ENCODE data around the gene RPL7A.
"Not testable (repeated sequence)": the region's sequence is repeated elsewhere in the genome, so short reads cannot be mapped to it uniquely, and the experiment has no call there.

RPL7A gene

DNA sequence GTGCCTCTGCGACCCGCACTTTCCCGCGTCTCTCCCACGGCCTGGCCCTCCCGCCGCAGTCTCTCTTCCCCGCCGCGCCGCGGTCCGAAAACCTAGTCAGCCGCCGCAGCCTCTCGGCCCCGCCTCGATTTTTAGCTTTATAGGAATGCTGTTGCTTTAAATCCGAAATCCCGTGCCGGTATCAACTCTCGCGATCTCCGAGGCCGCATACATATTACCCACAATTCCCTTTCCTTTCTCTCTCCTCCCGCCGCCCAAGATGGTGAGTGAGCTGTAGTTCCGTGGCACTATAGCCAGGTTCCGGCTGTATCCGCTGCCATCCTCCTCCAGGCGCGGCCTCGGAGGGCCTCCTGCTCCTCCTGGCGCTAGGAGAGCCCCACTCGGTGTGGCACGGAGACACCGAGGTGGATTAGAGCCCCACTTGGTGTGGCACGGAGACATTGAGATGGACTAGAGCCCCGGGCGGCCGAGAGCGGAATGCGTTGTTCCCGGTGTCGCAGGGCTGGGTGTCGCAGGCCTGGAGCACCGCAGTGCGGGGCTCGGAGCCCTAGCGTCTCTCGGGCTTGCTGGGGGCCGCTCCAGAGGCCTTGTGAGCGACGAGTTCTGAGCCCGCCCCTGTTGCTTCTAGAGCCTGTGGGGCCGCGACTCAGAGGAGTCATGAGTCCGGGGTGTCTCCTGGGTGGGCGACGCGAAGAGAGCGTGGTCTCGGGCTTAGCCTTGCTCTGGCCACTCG lies at the start of gene RPL7A, which contains the start of gene MED22:
Gene RPL7A, plus strand, starts transcription at position 234 of the 733 bp plus-strand sequence. Its CDS starts 26 bp downstream, at position 260.
Gene MED22, minus strand, starts transcription at position 147 of the 733 bp plus-strand sequence. CDS start 1,469 bp downstream, outside the sequence.
- DNase-seq, result peak; percentile 91

DNA sequence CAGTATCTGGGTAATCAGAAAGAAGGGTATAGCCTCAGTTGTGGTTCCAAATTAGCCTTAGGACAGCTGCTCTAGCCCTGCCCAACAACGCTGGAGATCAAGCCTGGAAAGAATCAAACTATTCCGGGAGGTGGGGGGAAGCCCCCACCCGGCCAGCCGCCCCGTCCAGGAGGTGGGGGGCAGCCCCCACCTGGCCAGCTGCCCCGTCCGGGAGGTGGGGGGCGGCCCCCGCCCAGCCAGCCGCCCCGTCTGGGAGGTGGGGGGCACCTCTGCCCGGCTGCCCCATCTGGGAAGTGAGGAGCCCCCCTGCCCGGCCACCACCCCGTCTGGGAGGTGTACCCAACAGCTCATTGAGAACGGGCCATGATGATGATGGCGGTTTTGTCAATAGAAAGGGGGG lies 48.0 kb upstream of the RPL7A start:
- DNase-seq, result not testable (repeated sequence)

DNA sequence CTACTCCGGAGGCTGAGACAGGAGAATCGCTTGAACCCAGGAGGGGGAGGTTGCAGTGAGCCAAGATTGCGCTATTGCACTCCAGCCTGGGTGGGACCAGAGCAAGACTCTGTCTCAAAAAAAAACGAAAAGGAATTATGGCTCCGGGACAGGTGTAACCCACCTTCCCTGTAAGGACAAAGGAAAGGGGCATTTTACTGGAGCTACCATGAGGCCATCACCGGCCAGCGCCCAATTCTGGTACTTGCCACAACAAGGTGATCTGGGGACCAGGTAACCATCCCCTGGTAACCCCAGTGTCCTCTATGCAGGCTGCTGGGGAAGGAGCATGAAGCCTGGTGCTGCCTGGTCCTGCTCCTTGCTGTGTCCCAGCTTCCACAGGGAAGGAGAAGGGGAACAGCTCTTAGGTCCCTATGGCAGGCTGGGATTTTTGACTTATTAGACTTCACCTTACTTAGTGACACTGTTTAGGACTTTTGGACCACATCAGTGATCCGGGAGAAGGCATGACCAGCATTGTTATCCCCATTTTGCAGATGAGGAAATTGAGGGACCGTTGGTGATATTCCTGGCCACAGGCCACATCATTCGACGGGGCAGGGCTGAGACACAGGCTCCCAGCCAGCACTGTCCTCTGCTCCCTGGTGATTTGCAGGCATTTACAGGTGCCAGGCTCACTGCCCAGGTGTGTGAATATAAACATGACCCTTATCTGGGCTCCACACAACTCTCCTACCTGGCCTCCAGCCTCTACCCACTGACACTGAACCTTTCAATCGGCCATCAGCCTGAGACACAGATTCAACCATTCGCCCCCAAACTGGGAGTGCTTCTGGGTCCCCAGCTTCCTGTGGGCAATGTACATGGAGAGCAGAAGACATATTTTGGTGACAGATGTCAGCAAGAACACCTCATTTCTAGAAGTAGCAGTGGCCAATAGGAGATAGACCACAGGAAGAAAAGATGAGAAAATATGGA lies 46.5 kb upstream of the RPL7A start:
- DNase-seq, result no peak

DNA sequence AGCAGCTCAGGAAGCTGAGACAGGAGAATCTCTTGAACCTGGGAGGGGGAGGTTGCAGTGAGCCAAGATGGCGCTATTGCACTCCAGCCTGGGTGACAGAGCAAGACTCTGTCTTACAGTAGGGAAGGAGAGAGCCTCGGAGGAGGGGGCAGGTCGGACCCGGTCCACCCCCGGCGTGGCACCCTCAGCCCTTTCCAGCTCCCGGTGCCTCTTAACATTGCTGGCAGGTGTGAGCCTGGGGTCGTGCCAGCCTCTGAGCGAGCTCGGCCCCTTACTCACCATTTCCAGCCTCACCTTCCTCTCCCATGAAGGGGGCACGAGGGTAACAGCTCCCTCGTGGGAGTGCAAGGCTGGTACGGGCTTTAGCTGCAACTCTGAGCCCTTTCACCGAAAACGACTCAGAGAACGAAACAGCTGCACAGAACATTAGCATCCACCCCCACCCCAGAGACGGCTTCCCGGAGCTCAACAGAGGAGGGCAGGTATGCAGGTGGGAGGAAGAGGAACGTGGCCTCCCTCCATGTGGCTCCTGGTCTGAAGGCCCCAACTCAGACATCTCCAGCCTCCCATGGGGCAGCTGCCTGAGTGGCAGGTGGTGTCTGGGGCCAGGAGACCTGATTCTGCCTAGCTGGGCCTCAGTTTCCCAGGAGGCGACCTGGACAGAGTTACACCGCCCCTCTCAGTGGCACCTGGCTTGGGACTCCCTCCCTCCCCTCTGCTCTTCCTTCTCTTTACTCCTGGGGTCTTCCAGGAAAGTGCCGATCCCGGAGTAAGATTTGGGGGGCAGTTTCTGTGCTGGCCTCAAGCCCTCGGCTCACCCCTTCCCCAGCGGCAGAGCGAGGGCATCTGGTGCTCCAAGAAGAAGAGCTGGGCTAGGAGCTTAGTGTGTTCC lies 44.5 kb upstream of the RPL7A start:
- no peak for DNase-seq

DNA sequence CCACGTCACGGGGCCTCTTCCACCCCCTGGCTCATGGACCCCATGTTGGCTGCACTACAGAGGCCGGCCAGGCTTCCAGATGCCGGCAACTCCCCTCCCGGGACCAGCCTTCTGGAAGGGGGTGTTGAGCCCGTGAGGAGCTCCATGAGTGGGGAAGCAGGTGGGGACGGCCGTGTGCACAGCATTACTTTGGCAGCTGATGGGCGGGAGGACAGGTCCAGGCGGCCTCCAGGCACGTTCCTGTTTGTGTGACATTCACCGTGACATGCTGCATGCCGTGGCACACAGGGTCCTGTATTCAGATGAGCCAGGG lies 43.9 kb upstream of the RPL7A start:
- no peak for DNase-seq

DNA sequence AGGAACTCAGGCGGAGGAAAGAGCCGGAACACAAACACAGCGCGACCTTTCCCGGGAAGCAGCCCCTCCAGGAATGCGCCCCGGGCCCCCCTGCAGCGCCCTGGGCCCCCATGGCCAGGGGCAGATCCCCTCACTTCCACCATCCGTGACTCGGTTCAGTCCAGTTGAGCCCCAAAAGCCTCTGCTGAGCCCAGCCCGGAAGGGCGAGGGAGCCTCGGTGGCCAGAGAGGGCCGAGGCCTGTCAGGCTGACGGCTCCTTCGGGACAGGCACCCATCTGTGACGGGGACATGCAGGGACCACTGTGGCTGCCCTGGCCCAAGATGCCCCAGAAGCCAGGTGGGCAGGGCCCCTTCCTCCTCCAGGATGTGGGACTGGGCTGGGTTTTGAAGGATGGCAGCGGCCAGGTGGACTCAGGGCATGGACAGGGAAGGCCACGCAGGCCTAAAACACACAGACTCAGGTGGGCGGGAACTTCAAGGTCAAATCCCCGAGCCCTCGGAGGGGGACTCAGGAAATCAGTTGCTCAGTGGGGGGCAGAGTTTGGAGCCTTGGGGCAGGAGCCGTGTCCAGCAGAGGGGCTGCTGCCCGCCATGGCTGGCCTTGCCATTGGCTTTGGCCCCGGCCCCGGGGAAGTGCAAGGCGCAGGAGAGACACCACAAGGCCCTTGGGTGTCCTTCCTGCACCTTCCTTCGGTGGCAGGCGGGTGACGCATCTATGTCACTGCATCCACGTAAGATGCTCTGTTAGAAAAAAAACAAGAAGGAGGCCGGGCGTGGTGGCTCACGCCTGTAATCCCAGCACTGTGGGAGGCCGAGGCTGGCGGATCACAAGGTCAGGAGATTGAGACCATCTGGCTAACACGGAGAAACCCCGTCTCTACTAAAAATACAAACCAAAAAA lies 43.3 kb upstream of the RPL7A start:
- no peak for DNase-seq

DNA sequence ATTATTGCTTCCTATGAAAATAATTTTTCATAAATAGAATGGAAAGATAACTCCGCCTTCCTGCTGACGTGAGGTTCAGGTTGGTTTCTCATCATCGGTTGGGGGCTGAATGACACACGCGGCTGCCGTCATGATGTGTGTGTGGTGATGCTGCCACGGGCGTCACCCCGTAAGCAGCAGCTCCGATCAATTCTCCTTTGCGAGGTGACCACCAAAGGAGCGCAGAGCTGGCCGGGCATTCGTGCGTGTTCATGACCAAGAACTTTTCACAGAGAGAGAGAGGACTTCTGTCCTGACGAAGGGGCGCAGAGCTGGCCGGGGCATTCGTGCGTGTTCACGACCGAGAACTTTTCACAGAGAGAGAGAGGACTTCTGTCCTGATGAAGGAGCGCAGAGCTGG lies 42.3 kb upstream of the RPL7A start:
- no peak for DNase-seq

DNA sequence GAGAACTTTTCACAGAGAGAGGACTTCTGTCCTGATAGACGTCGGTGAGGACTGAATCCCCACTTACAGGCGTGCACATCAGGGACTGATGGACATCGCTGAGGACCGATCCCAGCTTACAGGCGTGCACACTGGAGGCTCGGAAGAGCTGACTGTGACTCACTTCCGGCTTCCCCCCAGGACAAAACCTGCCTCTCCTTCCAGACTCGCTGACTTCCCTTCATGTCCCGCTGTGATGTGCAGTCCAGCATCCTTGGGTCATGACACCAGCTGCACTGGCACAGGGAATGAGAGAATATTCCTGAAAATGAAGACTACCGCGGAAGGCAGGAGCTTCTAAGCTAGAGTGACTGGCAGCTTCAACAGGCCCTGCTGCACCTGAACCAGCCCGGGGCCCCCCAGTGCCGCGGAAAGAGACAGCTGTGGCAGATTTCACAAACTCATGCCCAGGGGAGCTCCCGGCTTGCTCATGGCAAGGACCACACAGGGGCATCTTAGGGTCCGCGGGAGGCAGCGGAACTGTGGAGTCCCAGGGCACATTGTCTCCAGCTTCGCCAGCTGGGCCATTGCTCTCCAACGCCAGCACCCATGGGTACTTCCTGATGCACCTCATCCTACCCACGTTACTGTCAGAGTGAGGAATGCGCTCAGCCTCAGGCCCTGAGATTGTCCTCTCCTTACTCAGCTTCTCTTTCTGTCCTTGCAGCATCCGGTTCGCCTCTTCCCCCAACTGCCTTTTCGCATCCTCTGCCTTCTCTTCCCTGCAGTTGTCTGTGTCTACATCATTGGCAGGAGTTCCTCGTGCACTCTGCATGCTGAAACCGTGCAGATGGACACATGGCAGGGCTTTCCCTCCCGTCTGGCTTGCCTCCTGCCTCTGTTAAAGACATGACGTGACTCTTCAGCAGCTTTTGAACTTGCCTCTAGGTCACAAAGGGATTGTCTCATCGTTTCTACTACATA lies 41.5 kb upstream of the RPL7A start:
- no peak for DNase-seq

DNA sequence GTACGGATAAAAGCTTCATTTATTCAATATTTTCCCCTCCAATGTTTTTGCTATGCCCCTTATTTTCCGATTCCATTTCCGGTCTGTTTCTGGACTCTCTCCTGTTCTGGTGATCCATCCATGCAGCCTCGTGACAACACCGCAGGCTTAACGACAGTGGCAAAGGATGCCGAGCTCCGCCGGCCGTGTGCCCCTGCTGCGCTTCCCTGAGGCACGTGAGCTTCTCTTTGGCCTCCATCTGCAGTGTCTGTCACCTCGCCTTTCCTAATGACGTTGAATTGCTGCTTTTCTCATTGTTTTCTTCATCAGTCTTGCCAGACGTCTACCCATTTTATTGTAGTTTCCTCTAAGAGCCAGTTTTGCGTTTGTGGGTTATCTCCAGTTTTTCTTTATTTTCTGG lies 40.7 kb upstream of the RPL7A start:
- no peak for DNase-seq

DNA sequence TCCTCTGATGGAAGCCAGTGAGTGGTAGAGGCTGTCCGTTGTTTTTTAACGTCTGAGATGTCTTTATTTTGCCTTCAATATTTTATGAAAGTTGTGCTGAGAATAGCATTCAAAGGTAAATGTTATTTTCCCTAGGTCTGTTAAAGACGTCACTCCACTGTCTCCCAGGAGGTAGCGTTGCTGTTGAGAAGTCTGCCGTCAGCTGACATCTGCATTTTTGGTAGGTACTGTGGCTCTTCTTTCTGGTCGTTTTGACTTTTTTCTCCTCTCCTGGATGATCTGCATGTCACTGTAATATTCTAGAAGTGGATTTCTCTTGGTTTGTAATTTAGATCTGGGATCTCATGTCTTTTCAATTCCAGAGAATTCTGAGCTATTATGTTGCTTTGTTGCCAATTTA lies 38.4 kb upstream of the RPL7A start:
- DNase-seq, result peak; percentile 10

DNA sequence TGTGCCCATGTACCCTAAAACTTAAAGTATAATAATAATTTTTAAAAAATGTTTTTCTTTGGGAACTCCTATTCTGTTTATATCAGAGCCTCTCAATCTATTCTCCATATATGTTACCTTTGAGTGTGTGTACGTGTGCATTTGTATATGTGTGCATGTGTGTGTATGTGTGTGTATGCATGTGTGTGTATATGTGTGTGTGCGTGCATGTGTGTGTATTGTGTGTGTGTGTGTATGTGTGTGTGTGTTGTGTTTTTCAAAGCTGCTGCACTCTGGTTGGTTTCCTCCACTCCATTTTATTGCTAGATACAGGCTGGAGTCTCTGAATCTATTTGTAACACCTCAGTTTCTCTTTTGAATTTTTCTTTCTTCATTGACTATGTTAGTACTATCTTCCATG lies 32.0 kb upstream of the RPL7A start:
- no peak for DNase-seq

DNA sequence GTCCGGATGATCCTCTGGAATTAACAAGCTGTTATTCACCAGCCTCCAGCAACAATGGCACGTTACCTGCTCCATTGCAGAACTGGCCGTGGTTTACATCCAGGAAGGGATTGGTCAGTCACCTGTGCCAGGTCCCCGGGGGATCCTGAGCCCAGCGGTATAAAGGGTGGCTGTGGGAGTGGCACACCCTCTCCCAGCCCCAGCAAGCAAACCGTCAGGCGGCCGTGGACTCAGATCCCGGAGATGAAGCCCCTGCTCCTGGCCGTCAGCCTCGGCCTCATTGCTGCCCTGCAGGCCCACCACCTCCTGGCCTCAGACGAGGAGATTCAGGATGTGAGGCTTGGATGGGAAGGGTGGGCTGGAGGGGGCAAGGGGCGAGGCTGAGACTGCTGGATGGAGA lies 30.5 kb upstream of the RPL7A start:
- not testable (repeated sequence) for DNase-seq

DNA sequence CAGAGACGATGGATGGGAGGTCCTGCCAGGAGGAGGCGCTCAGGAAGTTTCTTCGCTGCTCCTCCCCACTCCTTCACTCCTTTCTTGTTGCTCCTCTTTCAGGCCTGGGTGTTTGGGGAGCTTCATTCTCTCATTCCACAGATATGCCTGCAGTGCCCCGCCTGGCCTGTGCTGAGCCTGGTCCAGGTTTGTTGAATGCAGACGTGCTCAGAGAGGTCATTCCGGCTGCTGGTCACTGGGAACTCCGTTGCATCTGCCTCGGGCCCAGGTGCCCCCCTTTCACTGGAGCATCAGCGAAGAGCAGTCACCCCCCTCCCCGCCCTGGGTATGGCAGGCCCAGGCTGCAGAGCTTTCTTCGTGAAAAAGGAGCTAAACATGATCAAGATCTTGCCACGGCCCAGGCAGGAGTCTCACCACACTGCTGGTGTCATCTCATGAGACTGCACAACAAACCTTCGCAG lies 27.6 kb upstream of the RPL7A start:
- DNase-seq, result no peak

DNA sequence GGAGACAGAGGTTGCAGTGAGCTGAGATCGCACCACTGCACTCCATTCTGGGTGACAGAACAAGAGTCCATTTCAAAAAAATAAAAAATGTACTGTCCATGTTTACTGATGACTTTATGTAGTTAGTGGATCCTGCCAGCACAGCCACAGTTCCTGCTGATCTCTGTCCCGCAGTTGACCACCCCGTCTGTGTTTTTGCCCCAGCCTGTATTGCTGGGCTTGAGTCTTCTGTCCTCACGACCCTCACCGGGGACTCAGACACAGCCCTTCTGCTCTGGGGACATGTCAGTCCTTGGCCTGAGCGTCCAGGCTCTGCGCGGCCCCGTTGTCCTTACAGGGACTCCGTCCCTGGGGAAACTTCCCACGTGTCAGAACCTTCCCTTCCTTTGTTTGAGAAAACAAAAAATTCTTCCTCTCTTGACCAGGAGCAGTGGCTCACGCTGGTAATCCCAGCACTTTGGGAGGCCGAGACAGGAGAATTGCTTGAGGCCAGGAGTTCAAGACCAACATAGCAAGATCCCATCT lies 26.5 kb upstream of the RPL7A start:
- no peak for DNase-seq

DNA sequence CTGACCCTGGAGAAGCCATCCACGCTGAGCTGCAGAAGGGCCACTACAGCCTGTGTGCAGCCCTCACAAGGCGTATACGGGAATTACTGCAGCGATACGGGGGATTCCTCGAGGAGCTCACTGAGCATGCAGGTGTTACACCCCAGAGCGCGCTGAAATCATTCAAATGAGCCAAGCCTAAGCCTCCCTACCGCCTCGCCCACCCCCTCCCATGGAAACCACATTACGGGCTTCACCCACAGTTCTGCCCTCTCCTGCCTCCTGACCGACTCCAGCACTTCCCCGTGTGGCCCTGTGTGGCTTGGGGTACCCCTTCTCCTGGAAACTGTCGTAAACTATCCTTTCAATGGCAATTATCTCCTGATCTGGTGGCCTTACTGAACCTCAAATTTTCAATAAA lies 25.3 kb upstream of the RPL7A start:
- no peak for DNase-seq

DNA sequence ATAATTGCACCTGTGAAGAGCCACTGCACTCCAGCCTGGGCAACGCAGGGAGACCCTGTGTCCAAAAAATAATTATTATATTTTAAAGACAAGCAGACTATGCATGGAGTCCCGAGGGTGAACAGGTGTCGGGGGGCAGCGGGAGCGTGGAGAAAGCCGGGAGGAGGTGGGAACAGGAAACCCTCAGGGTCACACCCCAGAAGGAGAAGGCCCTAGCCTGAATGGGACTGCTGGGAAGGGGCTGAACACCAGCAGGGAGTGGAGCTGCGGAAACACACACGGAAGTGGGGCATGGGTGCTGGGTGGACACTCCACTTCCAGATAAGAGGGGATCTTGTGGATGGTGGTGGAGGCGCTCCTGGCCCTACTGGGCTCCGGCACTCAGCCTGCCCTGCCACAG lies 24.8 kb upstream of the RPL7A start:
- DNase-seq, result no peak

DNA sequence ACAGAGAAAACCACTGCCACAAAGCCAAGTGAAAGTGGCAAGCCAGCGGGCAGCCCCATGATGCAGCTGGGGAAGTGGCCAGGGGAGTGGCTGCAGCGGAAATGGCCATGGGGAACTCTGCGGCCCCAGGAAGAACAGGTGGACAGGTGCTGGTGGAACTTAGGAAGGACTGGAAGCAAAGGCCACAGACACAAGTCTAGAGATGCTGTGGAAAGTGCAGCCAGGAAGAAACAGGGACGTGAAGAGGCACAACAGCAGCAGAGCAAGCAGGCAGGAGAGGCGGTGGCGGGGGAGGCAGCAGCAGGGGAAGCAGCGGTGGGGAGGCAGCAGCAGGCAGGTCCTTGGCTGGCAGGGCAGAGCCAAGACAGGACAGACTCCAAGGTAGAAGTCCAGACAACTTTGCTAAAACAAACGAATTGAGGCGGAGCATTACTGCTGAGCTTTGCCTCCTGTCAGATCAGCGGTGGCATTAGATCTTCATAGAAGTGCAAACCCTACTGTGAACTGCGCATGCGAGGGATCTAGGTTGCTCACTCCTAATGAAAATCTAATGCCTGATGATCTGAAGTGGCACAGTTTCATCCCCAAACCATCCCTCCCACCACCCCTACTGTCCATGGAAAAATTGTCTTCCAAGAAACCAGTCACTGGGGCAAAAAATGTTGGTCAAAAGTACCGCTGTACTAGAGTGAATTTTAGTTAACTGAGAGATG lies 23.9 kb upstream of the RPL7A start:
- DNase-seq, result no peak

DNA sequence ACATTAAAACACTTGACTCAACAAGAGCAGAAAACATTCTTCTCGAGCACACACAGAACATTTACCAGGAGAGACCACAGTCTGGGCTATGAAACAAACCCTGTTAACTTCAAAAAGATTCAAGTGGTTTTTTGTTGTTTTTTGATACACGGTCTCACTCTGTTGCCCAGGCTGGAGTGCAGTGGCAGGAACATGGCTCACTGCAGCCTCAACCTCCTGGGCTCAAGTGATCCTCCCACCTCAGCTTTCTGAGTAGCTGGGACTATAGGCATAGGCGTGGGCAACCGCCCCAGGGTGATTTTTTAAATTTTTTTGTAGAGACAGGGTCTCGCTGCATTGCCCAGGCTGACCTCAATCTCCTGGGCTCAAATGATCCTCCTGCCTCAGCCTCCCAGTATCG lies 21.0 kb upstream of the RPL7A start:
- not testable (repeated sequence) for DNase-seq

DNA sequence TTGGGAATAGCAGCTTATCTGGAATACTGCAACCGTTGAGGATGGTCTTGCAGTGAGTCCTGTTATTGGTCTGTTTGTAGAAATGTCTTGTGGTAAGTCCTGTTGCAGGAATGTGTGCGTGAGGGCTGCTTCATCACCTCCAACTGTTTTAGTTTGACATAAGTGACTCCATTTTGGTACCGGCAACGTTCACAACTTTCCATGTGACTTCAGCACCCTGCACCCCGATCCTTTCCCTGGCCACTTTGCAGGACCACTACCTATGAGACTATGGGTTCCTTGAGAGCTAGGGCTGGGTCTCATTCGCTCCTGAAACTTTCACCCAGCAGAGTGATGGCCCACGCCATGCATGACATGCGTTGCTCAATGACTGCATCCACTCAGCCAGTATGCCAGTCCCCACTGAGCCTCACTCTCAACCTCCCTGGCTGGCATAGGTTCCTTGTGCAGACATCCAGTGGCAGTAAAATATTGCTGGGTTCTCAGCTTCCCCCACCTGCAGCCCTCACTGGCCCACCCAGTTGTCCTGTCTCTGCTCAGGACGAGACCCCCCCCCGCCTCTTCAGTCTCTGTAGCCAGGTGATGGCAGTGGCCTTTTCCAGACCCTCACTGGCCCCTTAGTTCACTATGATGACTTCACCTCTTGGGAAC lies 20.1 kb upstream of the RPL7A start:
- no peak for DNase-seq

All from NCI-H146 (cell line).